Activated T-cell treated with anti-CD3 and anti-CD28 coated beads for 4 hours (primary cell): ENCODE data around the gene NFXL1.

Experiments
- DNase-seq: peaks from one replicate; pipeline ENCODE4 v3.0.0-alpha.2; 2020

NFXL1 gene

DNA sequence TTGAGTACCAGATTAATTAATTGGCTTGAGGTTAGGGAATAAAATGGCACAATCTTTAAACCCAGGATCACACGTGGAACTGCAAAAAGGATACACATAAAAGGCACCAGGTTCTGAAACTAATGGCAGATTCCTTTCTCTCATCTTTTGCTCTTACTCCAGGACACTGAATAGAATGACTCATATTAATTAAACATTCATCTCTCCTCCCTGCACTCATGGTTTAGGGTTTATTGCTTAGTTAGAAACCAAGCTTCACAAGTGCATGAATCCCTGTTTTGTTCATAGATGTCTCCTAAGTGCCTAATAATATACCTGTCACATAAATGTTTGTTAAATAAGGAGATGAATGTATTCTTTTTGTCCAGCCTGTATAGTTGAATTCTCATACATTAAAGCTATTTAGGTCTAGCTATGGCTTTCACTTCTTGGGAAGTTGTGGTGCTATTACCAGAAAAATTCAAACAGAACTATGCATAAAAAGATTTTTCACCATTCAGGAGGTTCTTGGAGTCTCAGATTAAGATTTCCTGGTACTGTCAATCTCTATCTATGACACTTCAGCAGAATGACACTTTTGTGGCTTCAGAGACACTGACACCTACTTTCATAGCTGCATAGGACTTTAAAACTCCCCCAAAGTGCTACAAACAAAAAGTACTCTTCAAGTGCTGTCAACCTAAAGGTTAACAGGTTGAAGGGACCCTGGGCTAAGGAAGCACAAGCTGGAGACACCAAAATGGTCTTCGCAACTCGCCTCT is 83.9 kb downstream of the NFXL1 start:
- no peak for DNase-seq

DNA sequence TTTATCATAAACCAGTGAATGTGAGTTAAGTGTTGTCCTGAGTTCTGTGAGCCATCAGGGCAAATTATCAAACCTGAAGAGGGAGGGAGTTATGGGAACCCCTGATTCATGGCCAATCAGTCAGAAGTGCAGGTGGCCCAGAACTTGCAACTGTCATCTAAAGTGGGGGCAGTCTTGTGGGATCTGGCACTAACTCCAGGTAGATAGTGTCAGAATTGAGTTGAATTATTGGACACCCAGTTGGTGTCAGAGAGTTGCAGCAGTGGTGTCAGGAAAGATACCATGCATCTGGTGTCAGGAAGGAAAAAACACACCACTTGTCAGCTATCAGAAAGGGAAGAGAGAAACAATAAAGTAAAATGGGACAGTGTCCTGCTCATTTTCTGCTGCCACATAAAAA is 84.9 kb downstream of the NFXL1 start:
- no peak for DNase-seq

- DNase-seq = no peak
Observed at GRCh38 chr4:47827343-47828047, 86.9 kb downstream of the NFXL1 start.

DNA sequence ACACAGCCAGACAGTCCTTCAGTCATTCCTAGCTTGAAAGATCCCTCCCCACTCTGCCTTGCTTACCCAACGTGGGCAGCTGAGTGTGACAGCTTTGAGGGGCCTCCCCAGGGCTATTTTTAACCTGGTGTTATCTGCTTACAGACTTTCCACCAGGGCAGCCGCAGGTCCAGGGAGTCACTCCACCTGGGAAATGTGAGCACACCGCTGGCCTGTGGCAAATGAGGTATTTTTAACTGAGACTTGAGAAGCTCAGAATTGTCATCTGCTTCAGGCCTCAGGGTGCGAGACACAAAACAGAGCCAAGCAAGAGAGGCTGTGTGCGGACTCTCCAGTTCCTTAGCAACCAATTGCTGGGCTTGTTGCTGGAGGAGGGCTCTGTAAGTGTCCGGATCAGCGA is 89.5 kb downstream of the NFXL1 start:
- no peak for DNase-seq

DNA sequence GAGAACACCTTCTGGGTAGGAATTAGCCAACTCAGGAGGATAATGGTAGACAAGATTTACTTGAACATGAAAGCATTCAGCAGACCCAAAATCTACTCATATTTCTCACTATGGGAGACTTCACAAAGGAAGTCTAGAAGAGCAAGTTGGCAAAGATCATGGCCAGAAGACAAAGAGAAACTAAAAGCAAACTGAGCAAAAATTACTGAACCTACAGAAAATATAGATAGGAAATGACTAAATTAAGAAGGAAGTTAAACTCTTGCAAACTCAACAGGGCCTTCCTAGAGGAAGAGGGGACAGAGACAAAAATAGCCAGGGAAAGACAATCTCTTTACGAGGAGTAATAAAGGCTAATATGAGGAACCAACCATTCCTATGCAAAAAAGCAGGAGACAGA is 95.2 kb downstream of the NFXL1 start:
- no peak for DNase-seq

DNA sequence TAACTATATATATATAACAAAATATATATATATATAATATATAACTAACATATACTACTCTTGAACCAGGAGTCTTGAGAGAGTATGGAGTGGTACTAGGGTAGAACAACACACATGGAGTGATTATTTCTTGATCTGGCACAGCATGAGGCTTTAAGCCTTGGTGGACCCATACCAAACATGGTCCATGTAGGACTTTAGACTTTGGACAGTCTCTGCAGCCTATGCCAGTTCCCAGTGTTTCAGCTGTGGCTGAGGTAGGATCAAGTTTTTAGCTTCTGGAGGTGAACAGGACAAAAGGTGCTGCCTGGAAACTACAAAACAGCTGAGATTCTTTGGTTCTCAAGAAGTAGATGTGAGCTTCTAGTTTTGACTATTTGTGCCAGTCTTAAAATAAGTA is 97.1 kb downstream of the NFXL1 start:
- DNase-seq = no peak

DNA sequence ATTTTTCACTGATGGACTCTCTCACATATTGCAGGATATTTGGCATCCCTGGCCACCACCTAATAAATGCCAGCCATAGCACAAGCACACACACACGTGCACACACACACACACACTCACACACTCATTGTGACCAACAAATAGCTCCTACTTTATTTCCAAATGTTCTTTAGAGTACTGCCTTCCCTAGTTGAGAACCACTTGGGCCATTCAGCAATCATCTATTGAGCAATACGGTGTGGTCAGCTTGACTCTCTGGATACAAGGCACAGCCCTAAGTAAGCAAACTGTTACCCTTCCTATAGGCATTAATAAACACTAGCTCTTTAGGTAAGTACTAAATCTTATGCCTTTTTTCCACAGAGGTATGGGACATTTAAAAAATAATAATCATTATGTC is 97.6 kb downstream of the NFXL1 start:
- no peak for DNase-seq

GRCh38 chr4:47814618-47815295 is 99.6 kb downstream of the NFXL1 start:
- DNase-seq = no peak

- no peak for DNase-seq
Observed at GRCh38 chr4:47809654-47810203, 104.7 kb downstream of the NFXL1 start.

DNA sequence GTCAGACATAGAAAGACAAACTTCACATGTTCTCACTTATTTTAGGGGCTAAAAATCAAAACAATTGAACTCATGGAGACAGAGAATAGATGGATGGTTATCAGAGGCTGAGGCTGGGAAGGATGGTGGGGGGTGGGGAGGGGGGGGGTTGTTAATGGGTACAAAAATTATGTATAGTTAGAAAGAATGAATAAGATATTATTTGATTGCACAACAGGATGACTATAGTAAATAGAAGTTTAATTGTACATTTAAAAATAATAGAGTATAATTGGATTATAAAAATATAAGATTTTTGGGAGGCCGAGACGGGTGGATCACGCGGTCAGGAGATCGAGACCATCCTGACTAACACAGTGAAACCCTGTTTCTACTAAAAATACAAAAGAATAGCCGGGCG is 109.8 kb downstream of the NFXL1 start:
- DNase-seq = no peak

GRCh38 chr4:47801481-47802002 is 112.8 kb downstream of the NFXL1 start:
- DNase-seq = no peak

DNA sequence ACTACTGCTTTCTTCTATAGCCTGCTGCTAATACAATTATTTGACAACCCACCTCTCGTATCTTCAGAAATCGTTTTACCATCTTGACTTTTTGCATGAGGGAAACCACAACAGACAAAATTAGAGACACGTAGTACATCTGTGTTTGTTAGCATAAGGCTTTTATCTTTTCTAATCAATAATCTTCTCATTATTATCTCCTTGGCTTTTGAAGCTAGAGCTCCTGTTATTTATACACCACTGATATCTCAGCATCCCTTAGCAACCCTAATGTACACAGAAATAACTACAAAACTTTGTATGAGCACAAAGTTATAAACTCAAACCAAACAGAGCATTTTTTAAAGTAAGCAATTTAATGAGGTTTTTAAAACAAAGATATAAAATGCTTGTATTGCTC is 116.2 kb downstream of the NFXL1 start:
- DNase-seq = no peak
